Thyroid gland (tissue), 4 donors: ENCODE data around the gene OGFR. TPM values are rescaled to one million over a fixed set of nuclear protein-coding genes. Genes with fewer than 3 reads are reported as not detected.
A peak's percentile ranks its signal among the peaks of the same experiment; 100 is the strongest.

Source experiments
- DNase-seq, 2 donors: peaks; one replicate each; pipeline ENCODE4 v3.0.0-alpha.2; 2019
- H3K27ac ChIP-seq, 3 donors: fragments of 200-600 bp; sonication (generic); 1 replicate in 2 of 3; 2 replicates in 1 of 3; pipeline ENCODE4 v1.5.1; 2016 to 2019; ENCODE audit warnings: mild to moderate bottlenecking in 1 of 3, moderate library complexity in 1 of 3
- H3K27me3 ChIP-seq: fragments of 200-600 bp; sonication (generic); one replicate; pipeline ENCODE4 v1.5.1; 2019
- H3K36me3 ChIP-seq, 2 donors: fragments of 200-600 bp; sonication (generic); one replicate each; pipeline ENCODE4 v1.5.1; 2016 to 2019
- H3K4me1 ChIP-seq, 2 donors: fragments of 200-600 bp; sonication (generic); one replicate each; pipeline ENCODE4 v1.5.1; 2017 to 2019
- H3K4me3 ChIP-seq, 3 donors: fragments of 200-600 bp; sonication (generic); replicated peaks in 1 of 3; 1 replicate in 2 of 3; 2 replicates in 1 of 3; pipeline ENCODE4 v1.5.1; 2016; ENCODE audit warnings: mild to moderate bottlenecking in 1 of 3
- H3K9me3 ChIP-seq: fragments of 200-600 bp; sonication (generic); one replicate; pipeline ENCODE4 v1.5.1; 2017
- POLR2A ChIP-seq, 2 donors: fragments of 450-650 bp; IDR thresholded peaks; one replicate each; pipeline ENCODE4 v1.6.1; 2017; ENCODE audit warnings: antibody characterized with exemption in 2 of 2, mild to moderate bottlenecking in 2 of 2, moderate library complexity in 1 of 2
- WGBS, 2 donors: methylation state at CpG; one replicate each; pipeline ENCODE4 v1.1.5; 2017; 5-methylcytosine and 5-hydroxymethylcytosine counted together
- intact Hi-C: fragments of 100-400 bp; cut with DNase I; formaldehyde crosslinking; loops from one replicate; pipeline ENCODE4 v1.15.1; 2023
- total RNA-seq, 4 donors: library from RNA; depleted of rRNA; stranded (reverse); fragments of >200 nt; gene quantifications; one replicate each; pipeline ENCODE4 v1.2.3, GENCODE V29; 2016
- TF ChIP-seq, protein P1 (sequence below), 6 experiments: fragments of 200-600 bp in 3 of 6; fragments of 450-650 bp in 3 of 6; sonication (generic) in 3 of 6; IDR thresholded peaks; one replicate each; pipeline ENCODE4 v1.5.1; 2016 to 2019; ENCODE audit warnings: antibody characterized with exemption in 6 of 6, mild to moderate bottlenecking in 2 of 6, inconsistent platforms in 1 of 6, moderate library complexity in 1 of 6

The OGFR gene
- total RNA-seq, 4 donors from 2014 or later, result 50.0 to 67.6 (median 63.7) TPM

DNA sequence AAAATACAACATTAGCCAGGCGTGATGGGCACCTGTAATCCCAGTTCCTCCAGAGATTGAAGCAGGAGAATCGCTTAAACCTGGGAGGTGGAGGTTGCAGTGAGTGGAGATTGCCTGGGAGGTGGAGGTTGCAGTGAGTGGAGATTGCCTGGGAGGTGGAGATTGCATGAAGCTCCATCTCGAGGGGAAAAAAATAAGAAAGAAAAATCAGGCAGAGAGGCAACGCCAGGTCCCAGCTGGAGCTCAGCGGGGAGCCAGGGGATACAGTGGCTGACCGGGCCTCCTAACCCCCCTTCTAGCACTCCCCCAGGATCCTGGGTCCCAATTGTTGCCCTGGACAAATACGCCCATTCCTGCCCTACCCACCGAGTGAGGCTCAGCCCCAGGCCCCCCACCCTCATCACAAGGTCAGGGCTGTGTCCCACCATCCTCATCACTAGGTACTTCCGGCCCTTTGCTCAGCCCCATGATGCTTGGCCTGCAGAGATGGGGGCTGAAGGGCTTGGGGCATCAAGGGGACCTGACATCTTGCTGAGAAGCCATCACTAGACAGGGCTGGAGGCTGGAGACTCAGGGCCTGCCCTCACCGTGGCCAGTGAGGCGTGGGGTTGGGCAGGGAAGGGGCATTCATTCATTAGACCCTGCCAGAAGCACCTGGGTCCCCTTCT is 1.9 kb downstream of the OGFR start:
- no peak for DNase-seq
- TF ChIP-seq, protein P1, sequence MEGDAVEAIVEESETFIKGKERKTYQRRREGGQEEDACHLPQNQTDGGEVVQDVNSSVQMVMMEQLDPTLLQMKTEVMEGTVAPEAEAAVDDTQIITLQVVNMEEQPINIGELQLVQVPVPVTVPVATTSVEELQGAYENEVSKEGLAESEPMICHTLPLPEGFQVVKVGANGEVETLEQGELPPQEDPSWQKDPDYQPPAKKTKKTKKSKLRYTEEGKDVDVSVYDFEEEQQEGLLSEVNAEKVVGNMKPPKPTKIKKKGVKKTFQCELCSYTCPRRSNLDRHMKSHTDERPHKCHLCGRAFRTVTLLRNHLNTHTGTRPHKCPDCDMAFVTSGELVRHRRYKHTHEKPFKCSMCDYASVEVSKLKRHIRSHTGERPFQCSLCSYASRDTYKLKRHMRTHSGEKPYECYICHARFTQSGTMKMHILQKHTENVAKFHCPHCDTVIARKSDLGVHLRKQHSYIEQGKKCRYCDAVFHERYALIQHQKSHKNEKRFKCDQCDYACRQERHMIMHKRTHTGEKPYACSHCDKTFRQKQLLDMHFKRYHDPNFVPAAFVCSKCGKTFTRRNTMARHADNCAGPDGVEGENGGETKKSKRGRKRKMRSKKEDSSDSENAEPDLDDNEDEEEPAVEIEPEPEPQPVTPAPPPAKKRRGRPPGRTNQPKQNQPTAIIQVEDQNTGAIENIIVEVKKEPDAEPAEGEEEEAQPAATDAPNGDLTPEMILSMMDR (IDR thresholded peaks at IDR 0.05), result no peak
- TF ChIP-seq POLR2A (IDR thresholded peaks at IDR 0.05), result no peak
- 66 to 72% methylated on average over 9 to 11 of the region's 11 CpGs for WGBS, 2 donors
- Histone ChIP-seq H3K27me3 (no peaks in the 10 kb centered on the region), H3K4me1 (peaks cover 8 to 23% of the 10 kb centered on the region in 2 donors), H3K27ac (peak overlapping the region in 1 of 3 donors; percentile 40), H3K4me3 (peak overlapping the region in 1 of 3 donors; percentile 96), H3K9me3 (no peaks in the 10 kb centered on the region), H3K36me3 (peaks cover 30 to 36% of the 10 kb centered on the region in 2 donors)
- intact Hi-C loops, result loop anchor here (2.0 to 5.0 kb wide), 2 partner anchors 54 to 139 kb away; partner anchors contain the start of gene TCFL5

DNA sequence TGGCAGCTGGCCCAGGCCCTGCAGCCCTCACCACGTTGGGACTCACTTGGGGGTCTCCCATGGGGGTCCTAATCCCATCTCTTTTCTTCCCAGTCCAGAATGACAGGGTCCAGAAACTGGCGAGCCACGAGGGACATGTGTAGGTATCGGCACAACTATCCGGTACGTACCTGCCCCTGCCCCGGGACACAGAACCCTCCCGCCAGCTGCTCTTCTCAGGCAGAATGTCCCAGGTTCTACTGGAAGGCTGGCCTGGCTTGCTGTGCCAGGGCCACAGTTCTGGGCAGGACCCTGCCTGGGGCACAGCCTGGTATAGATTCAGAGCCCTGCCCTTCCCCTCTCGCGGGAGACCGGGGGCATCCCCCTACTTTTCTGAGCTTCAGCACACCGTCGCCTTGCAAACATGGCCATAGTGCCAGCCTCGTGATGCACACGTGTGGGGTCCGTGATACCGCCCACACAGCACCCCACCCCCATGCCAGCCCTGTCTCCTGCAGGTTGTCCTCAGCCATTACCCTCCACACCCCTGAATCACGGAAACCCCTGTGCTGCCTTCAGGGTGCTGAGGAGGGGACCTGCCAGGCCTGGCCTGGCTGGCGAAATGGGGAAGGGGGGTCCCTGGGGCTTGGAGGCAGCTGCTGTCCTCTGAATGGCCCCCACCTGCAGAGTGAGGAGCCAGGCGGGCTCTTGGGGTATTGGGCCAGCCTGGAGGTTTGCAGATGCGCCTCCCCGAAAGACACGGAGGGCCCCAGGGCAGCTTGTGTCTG is 3.0 kb downstream of the OGFR start:
- WGBS, 2 donors, result 90 to 91% methylated on average over 17 to 19 of the region's 23 CpGs
- H3K4me3 ChIP-seq, result no peak overlapping the region

DNA sequence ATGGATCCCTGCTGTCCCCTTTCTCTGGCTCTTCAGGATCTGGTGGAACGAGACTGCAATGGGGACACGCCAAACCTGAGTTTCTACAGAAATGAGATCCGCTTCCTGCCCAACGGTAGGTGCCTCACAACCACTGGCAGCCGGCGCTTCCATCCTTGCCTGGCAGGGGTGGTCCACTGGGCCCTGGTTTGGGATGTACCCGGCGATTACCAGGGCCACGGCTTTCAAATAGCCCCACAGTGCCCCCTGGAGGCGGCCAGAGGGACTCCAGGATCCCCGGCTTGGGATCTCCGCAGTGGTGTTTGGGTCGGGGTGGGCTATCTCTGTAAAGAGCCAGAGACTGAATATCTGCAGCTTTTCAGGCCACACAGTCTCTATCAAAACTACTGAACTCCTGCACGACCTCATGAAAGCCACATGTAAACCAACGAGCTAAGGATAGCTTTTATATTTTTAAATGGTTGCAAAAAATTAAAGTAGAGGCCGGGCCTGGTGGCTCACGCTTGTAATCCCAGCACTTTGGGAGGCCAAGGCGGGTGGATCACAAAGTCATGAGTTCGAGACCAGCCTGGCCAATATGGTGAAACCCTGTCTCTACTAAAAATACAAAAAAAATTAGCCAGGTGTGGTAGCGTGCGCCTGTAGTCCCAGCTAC is 3.7 kb downstream of the OGFR start:
- no peaks in the 10 kb centered on the region for H3K27me3 ChIP-seq
- peaks cover 46 to 49% of the 10 kb centered on the region in 2 donors for H3K36me3 ChIP-seq
- no peak overlapping the region for H3K4me3 ChIP-seq
- H3K9me3 ChIP-seq, result no peaks in the 10 kb centered on the region
- 48 to 59% methylated on average over 13 to 17 of the region's 21 CpGs for WGBS, 2 donors
- TF ChIP-seq, protein P1 (IDR thresholded peaks at IDR 0.05), result peak; percentile 69 to 95 (median 78)
- TF ChIP-seq POLR2A (IDR thresholded peaks at IDR 0.05), result no peak
- H3K4me1 ChIP-seq, result peaks cover 8 to 23% of the 10 kb centered on the region in 2 donors
- intact Hi-C loops, result loop anchor here (5.0 kb wide), 1 partner anchor 141 kb away; no protein-coding TSS in a partner anchor
- no peak overlapping the region for H3K27ac ChIP-seq
- DNase-seq, result peak; percentile 57 to 65

More for the DNA sequence above, 3.0 kb downstream of the OGFR start:
- DNase-seq, result no peak
- Histone ChIP-seq H3K27me3 (no peaks in the 10 kb centered on the region), H3K27ac (no peak overlapping the region), H3K9me3 (no peaks in the 10 kb centered on the region), H3K4me1 (peaks cover 8 to 23% of the 10 kb centered on the region in 2 donors), H3K36me3 (peaks cover 42 to 47% of the 10 kb centered on the region in 2 donors)
- intact Hi-C loops, result loop anchor here (2.0 to 5.0 kb wide), 2 partner anchors 53 to 140 kb away; partner anchors contain the start of gene TCFL5
- no peak for TF ChIP-seq POLR2A (IDR thresholded peaks at IDR 0.05)
- TF ChIP-seq, protein P1 (IDR thresholded peaks at IDR 0.05), result no peak

DNA sequence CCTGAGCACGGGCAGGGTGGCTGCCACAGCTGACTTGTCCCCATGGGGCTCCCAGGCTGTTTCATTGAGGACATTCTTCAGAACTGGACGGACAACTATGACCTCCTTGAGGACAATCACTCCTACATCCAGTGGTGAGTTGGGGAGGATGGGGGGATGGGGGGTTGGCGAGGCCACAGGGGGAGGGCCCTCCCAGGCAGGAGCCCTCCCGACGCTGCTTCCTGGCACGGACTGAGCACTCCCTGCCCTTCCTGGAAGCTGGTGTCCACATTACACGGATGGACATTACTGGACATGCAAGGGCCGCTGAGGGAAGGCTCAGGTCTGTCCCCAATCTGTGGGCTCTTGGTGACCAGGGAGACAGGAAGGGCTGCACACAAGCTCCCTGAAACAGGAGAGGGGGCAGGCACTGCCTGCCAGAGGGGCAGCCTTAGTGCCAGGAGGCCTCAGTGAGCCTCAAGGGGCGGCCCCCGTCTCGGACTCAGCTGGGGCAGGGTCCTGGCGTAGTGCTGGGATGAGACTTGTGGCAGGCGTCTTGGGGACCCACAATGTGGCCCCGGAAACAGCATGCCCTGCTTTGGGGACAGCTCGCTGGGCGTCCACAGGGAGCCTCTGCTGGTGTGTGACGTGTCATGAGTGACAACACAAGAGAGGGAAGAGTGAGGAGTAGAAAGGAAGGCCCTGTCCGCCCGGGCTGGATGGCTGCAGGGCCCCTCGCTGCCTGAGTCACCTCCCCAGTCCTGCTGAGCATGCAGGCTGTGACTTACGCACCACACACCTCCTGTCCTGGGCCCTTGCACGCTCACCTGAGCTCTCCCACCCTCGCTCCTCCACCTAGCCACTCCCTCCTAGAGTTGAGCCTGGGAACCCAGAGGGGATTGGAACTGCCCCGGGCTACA is 5.1 kb downstream of the OGFR start:
- Histone ChIP-seq H3K27ac (no peak overlapping the region), H3K36me3 (peaks cover 46 to 49% of the 10 kb centered on the region in 2 donors), H3K27me3 (no peaks in the 10 kb centered on the region), H3K4me1 (peaks cover 8 to 23% of the 10 kb centered on the region in 2 donors), H3K9me3 (no peaks in the 10 kb centered on the region), H3K4me3 (no peak overlapping the region)
- DNase-seq, result no peak
- TF ChIP-seq, protein P1 (IDR thresholded peaks at IDR 0.05), result no peak
- no peak for TF ChIP-seq POLR2A (IDR thresholded peaks at IDR 0.05)
- WGBS, 2 donors, result 92 to 96% methylated on average over 18 to 22 of the region's 24 CpGs
- intact Hi-C loops, result loop anchor here (5.0 kb wide), 1 partner anchor 142 kb away; no protein-coding TSS in a partner anchor
